ENCODE data around the gene RSPO1.

The RSPO1 gene

DNA sequence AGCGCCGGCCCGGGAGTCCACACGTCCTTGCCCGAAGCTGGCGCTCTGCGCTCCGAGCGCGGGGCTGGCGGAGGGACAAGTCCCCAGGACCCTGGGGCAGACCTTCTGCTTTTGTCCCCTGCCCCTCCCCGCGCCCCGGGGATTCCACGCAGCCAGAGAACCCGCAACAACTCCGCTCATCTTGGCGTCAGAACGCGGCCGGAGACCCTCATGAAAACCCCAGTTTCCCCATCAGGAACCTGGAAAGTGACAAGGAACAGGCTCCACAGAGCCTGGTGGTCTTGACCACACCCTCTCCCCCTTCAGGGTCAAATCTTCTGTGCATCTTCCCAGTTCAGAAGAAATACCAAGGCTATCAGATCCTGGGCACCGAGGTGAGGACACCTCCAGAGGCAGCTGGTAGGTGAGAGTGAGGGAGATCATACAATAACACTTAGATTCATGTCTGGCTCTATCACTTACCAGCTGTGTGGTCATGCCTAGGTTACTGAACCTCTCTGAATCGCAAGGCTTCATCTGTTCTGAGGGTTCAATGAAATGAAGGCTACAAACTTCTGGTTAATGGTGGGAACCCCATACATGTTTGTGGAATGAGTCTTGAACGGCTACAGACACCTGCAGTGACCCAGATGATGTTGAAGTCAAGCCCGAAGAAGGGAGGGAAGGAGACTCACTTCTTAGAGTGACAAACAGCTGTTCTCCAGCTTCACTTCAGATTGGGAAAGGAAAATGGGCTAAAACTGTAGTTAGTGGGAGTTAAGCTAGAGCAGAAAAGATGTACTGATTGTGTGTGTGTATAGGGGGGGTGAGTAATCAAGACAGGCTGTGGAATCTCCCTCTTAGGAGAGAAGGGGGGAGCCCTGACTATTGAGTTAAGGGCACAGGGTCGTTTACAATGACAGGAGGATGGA is 555 bp upstream of the RSPO1 start:
- peaks cover 5% of the 10 kb centered on the region for H3K4me1 Mint-ChIP-seq
- no peak overlapping the region for H3K27ac Mint-ChIP-seq
- H3K36me3 Mint-ChIP-seq: no peaks in the 10 kb centered on the region
- peaks cover 50% of the 10 kb centered on the region for H3K27me3 Mint-ChIP-seq
- no peak overlapping the region for H3K4me3 Mint-ChIP-seq
- no peaks in the 10 kb centered on the region for H3K9me3 Mint-ChIP-seq

DNA sequence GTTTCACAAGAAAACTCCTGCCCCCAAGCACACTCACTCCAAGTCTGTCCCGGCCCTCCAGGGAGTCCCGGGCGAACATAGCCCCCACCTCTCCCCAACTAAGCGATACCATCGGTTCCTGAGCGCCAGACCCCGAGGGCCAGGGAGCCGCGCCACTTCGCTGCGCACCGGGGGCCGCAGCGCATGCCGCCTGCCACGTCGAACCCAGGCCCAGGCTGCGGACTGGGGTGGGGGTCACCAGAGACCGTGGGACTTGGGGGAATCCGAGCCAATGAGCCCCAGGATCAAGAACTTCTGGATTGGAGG is 801 bp downstream of the RSPO1 start:
- H3K27ac Mint-ChIP-seq: no peak overlapping the region
- peaks cover 5% of the 10 kb centered on the region for H3K4me1 Mint-ChIP-seq
- peak overlapping the region; percentile 15 for H3K4me3 Mint-ChIP-seq
- H3K36me3 Mint-ChIP-seq: no peaks in the 10 kb centered on the region
- H3K9me3 Mint-ChIP-seq: no peaks in the 10 kb centered on the region
- H3K27me3 Mint-ChIP-seq: peaks cover 58% of the 10 kb centered on the region

DNA sequence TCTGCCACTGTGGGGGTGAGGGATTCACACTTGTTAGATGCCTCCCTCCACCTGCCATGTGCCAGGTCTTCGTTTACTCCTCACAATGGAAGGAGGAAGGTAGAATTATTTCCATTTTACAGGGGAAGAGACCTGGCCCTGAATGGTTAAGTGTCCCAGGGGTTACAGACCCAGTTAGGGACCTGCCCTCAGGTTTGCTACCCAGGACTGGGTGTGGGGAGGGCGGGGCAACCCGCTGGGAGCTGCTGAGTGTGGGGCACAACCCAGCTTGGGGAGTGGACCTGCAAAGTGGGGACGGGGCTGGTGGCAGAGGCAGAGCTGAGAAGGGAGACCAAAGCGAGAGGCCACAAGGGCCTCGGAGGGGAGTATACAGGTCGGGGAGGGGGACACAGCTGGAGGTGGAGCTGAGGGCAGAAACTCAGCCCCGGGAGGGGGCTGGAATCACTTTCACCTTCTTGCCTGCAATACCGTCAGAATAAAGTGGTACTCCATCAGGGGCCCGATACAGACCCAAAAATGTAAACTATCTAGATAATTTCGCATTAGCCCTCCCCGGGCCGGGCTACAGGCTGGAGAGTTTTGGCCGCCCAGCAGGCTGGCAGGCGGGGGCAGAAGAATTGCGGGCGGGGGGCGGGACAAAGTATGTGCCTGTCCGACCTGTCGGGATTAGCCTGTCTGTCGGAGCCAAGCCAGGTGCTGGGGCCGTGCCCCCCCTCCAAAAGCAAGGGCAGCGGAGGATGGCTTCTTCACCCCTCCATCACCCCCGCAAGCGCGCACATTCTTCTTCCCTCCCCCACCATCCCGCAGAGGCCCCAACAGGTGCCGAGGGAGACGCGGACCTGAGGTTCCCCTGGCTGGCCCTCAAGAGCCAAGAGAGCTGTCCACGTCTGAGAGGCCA is 1.4 kb downstream of the RSPO1 start:
- peaks cover 56% of the 10 kb centered on the region for H3K27me3 Mint-ChIP-seq

DNA sequence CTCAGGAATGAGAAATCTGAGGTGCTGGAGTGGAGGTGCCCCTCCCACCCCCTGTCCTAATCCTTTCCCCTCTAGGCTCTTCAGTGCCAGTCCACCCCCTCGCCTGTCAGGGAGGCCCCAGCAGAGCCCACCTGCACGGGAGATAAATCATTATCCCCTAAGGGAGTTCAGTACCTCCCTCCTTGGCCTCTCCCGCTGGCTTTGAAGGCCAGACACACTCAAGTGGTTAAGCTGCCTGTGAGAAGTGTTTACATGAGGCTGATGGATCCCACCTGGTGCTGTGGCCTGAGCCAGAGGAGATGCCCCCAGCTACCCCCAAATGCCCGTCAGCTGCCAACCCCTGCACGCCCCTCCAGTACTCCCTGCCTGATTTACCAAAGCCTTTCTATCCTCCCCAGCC is 3.7 kb downstream of the RSPO1 start:
- Mint-ChIP-seq H3K36me3 (no peaks in the 10 kb centered on the region), H3K9me3 (no peaks in the 10 kb centered on the region), H3K27ac (no peak overlapping the region), H3K4me1 (peaks cover 5% of the 10 kb centered on the region), H3K4me3 (no peak overlapping the region), H3K27me3 (peaks cover 55% of the 10 kb centered on the region)

More for the DNA sequence above, 1.4 kb downstream of the RSPO1 start:
- Mint-ChIP-seq H3K4me3 (peak overlapping the region; percentile 15), H3K27ac (no peak overlapping the region), H3K4me1 (peaks cover 5% of the 10 kb centered on the region), H3K9me3 (no peaks in the 10 kb centered on the region), H3K36me3 (no peaks in the 10 kb centered on the region)

DNA sequence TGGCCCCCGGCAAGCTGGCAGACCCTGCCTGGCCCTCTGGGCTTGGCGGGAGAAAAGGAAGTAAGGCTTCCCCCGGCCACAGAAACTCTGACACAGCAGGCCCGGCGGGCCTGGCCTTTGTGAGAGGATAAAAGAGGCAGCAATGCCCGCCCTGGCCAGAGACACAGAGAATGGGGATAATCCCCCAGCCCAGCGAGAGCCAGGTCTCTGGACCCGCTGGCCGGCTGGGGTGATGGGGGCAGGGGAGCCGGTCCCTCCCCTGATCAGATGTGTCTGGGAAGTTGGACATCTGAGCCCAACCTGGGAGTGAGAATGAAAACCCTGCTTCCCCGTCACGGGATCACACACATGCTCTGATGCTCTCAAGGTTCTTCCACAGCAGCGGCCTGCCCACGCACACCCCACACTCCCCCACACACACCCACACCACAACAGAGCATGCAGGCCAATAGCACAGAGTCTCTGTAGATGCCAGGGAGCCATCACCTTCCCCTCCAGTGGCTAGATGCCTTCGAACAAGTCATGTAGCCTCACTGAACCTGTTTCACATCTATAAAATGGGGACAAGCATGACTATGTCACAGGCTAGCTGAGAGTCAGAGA is 4.2 kb downstream of the RSPO1 start:
- Mint-ChIP-seq H3K36me3 (no peaks in the 10 kb centered on the region), H3K27ac (no peak overlapping the region), H3K27me3 (peaks cover 52% of the 10 kb centered on the region), H3K4me1 (peaks cover 5% of the 10 kb centered on the region), H3K9me3 (no peaks in the 10 kb centered on the region), H3K4me3 (no peak overlapping the region)

DNA sequence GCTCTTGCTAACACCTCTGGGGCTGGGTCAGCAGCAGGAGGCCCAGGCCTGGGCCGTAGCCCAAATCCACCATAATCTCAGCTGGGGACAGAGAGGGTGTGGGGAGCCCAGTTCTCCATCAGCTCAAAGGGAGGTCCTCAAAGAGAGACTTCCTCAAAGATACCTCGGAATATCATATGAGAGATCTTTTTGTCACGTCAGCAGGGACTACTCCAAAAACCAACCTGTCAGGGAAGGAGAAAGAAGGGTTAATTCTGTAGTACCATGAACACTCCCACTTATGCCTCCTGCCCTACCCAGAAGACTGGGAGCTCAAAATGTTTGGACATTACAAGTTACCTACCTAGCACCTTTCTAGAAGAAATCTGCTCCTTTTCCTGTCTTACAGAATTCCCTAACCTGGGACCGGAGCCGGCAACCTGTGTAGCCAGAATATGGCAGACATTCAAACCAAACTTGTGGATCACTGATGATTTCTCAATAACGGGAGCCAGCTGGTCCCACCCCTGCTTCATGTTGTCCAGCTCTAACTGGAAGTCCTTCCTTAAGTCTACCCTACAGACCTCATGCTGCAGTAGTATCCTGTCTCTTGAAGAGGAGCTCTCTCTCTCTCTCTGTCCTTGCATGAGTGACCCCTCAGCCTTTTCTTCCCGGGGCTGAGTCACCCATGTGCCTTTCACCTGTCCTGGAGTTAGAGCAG is 4.8 kb downstream of the RSPO1 start:
- Mint-ChIP-seq H3K4me1 (no peaks in the 10 kb centered on the region), H3K9me3 (no peaks in the 10 kb centered on the region), H3K36me3 (no peaks in the 10 kb centered on the region), H3K4me3 (no peak overlapping the region), H3K27ac (no peak overlapping the region), H3K27me3 (peaks cover 49% of the 10 kb centered on the region)

DNA sequence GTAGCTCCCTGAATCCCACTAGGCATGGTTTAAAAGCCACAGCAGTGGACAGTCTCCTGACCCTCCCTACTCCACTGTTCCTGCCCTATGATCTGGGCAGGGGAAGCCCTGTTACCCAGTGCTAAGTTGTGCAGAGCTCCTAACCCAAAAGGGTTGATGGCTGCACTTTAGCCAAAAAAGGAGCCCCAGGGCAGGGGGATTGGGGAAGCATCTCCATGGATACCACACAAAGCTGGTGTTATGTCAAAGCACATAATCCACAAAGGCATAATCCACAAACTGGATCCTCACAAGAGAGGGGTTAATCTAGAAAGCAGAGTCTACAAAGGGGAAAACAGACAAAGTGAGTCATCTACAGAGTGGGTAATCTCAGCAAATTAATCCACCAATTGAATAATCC is 5.7 kb downstream of the RSPO1 start:
- H3K4me3 Mint-ChIP-seq: no peak overlapping the region
- H3K27ac Mint-ChIP-seq: no peak overlapping the region
- no peaks in the 10 kb centered on the region for H3K4me1 Mint-ChIP-seq
- H3K36me3 Mint-ChIP-seq: no peaks in the 10 kb centered on the region
- no peaks in the 10 kb centered on the region for H3K9me3 Mint-ChIP-seq
- peaks cover 47% of the 10 kb centered on the region for H3K27me3 Mint-ChIP-seq

DNA sequence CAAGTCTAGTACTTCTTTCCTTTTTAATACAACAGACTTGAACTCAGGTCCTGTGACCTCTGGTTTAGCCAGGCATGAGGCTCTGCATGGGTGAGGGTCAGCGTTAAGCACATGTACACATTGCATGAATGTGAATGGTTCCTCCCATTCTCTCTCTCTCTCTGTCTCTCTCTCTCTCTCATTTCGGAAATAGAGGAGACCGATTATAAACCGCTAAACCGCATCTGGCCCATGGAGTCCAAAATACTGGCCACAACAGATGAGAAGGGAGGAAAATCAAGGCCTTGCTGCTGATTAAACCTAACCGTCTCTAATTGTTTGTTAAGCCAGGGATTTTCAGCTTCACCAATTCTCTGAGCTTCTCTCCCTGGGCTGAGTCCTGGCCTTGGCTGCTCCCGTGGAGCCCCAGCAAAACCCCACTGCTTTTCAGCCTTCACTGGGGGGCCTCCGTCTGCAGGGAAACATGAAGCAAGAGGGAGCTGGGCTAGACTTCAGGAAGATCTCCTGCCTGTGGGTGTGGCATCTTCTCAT is 6.6 kb downstream of the RSPO1 start:
- H3K27ac Mint-ChIP-seq: no peak overlapping the region
- no peaks in the 10 kb centered on the region for H3K9me3 Mint-ChIP-seq
- peaks cover 45% of the 10 kb centered on the region for H3K27me3 Mint-ChIP-seq
- no peak overlapping the region for H3K4me3 Mint-ChIP-seq
- H3K4me1 Mint-ChIP-seq: no peaks in the 10 kb centered on the region
- no peaks in the 10 kb centered on the region for H3K36me3 Mint-ChIP-seq

DNA sequence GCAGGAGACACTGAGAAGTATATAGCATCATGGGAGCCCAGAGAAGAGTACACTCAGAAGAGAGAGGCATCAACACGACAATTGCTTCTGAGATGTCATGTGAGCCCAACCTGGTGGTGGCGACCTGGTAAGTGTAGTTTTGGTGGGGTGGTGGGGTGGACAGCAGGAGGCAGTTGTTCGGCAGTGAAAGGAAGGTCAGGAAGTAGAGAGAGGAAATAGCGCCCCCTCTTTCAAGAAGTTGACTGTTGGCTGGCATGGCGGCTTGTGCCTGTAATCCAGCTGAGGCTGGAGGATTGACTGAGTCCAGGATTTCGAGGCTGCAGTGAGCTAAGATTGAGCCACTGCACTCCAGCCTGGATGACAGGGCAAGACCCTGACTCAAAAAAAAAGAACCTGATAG is 12.6 kb downstream of the RSPO1 start:
- no peaks in the 10 kb centered on the region for H3K4me1 Mint-ChIP-seq
- H3K9me3 Mint-ChIP-seq: no peaks in the 10 kb centered on the region
- H3K4me3 Mint-ChIP-seq: no peak overlapping the region
- peaks cover 18% of the 10 kb centered on the region for H3K27me3 Mint-ChIP-seq
- H3K27ac Mint-ChIP-seq: no peak overlapping the region
- no peaks in the 10 kb centered on the region for H3K36me3 Mint-ChIP-seq

DNA sequence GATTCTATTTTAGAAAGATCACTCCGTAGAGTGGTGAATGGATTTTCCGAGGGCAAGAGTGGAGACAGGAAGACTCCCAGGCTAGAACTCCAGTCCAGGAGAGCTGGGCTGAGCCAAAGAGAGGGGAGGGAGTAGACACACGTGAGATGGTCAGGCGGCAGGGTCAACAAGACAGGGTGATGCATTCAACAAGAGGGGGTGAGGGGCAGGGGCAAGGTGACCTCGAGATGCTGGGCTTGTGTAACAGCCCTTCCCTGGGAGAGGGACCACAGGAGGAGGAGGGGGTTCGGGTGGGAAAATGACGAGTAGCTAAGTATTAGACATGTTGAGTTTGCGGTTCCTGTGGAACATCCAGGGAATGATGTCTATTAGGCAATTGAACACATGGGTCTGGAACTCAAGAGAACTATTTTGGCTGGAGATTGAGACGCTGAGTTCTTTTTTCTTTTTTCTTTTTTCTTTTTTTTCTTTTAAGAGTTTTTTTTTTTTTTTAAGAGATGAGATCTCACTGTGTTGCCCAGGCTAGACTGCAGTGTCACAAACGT is 13.3 kb downstream of the RSPO1 start:
- H3K27ac Mint-ChIP-seq: no peak overlapping the region
- H3K9me3 Mint-ChIP-seq: no peaks in the 10 kb centered on the region
- no peak overlapping the region for H3K4me3 Mint-ChIP-seq
- peaks cover 18% of the 10 kb centered on the region for H3K27me3 Mint-ChIP-seq
- H3K4me1 Mint-ChIP-seq: no peaks in the 10 kb centered on the region
- no peaks in the 10 kb centered on the region for H3K36me3 Mint-ChIP-seq

DNA sequence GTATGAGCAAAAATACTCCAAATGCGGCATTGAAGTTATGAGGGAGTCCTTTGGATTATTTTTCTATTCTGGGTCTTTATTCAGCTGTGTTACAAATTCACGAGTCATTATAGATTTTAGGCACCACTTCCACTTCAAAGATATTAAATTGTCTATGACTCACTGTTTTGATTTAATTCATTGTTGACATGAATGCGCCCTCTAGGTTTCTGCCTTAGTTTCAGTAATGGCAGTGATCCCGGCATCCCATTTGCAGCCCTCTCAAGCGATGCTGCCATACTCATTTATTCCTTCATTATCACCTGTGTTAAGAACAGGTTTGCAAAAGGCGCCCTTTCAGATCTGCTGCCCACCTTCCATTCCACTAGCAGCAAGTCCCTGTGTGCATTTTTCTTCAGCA is 14.0 kb downstream of the RSPO1 start:
- Mint-ChIP-seq H3K4me1 (no peaks in the 10 kb centered on the region), H3K9me3 (no peaks in the 10 kb centered on the region), H3K27ac (no peak overlapping the region), H3K27me3 (peaks cover 19% of the 10 kb centered on the region), H3K36me3 (no peaks in the 10 kb centered on the region), H3K4me3 (no peak overlapping the region)

DNA sequence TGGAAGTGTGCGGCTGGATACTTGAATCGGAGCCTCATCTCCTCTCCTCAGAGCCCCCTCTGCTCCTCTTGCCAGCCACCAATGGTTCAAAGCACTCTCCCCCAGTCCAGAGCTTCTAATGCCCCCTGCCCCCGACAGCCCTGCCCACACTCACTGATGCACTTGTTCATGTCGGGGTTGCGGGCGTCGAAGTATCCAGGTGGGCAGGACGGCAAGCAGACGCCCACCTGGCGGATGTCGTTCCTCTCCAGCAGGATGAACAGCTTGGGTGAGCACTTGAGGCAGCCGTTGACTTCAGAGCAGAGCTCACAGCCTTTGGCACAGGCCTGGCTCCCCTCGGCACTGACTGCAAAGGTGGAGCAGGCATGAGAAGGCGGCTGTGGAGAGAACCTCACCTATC is 18.4 kb downstream of the RSPO1 start:
- Mint-ChIP-seq H3K36me3 (no peaks in the 10 kb centered on the region), H3K27ac (no peak overlapping the region), H3K9me3 (no peaks in the 10 kb centered on the region), H3K4me1 (no peaks in the 10 kb centered on the region), H3K27me3 (peaks cover 18% of the 10 kb centered on the region), H3K4me3 (no peak overlapping the region)

DNA sequence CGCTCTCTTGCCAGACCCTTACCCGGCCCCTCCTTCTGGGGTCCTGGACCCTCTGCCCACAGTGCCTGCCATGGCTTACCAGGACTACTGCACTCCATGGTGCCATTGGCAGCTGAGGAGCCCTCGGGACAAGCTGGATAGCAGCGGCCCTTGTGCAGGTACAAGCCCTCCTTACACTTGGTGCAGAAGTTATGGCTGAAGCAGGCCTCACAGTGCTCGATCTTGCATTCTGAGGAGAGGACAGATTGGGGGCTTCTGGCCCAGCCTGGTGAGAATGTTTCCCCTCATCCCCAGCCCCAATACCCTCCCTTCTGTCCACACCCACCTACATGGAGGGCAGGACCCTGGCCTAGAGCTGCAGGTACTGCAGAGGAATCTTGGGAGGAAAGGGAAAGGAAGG is 20.6 kb downstream of the RSPO1 start:
- H3K27ac Mint-ChIP-seq: no peak overlapping the region

DNA sequence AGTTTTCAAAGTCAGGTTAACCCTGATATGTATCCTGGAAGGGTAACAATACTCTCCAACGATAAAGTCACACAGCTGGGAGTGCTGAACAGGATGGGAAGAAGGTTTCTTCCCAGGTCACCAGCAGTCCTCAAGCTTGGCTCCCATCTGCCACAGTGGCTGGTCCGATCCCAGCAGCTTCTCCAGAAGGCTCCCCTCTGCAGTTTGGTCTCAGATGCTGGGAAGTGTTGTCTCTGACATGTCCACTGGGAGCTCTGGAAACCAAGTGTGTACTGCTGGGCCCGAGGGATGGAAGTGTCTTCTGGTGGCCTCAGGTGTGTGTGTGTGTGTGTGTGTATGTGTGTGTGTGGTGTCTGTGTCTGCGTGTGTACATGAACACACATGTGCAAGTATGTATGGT is 22.5 kb downstream of the RSPO1 start:
- H3K27ac Mint-ChIP-seq: no peak overlapping the region
- peaks cover 11% of the 10 kb centered on the region for H3K27me3 Mint-ChIP-seq
- no peaks in the 10 kb centered on the region for H3K4me1 Mint-ChIP-seq
- no peaks in the 10 kb centered on the region for H3K9me3 Mint-ChIP-seq
- H3K4me3 Mint-ChIP-seq: no peak overlapping the region
- no peaks in the 10 kb centered on the region for H3K36me3 Mint-ChIP-seq

More for the DNA sequence above, 20.6 kb downstream of the RSPO1 start:
- peaks cover 18% of the 10 kb centered on the region for H3K27me3 Mint-ChIP-seq
- H3K4me1 Mint-ChIP-seq: no peaks in the 10 kb centered on the region
- H3K36me3 Mint-ChIP-seq: no peaks in the 10 kb centered on the region
- H3K4me3 Mint-ChIP-seq: no peak overlapping the region
- H3K9me3 Mint-ChIP-seq: no peaks in the 10 kb centered on the region

DNA sequence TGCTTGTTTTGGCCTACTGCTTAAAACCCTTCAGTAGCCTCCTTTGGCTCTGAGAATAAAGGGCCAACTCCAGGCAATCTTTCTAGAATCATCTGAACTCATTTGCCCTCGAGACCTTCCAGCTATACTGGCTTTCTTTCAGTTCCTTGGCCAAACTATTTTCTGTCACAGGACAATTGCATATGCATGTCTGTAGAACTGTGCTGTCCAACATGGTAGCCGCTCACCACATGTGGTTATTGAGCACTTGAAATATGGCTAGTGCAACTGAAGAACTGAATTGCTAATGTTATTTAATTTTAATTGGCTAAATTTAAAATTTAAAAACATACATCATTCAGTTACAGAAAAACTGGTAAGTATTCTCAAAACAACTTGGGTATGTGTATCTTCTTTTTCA is 24.7 kb downstream of the RSPO1 start:
- Mint-ChIP-seq H3K4me3 (no peak overlapping the region), H3K27ac (no peak overlapping the region), H3K4me1 (no peaks in the 10 kb centered on the region), H3K36me3 (no peaks in the 10 kb centered on the region), H3K27me3 (no peaks in the 10 kb centered on the region), H3K9me3 (no peaks in the 10 kb centered on the region)
